ENCODE results near the gene DNER.
"Not testable (repeated sequence)": the region's sequence is repeated elsewhere in the genome, so short reads cannot be mapped to it uniquely, and the experiment has no call there.

Gene DNER

DNA sequence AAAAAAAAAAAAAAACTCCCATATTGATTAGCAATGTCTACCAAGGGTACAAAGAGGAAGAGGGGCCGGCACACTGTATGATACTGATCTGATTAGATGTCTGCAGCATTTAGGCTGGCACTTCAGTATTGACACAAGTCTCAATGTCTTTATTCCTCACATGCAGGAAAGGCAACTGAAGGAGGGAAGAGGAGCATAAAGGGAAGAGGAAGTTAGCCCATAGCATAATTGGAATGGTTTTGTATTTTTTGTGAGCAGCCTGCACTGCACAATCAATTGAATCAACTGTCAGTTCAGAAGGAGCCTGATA, 79.0 kb downstream of the DNER start:
- TF ChIP-seq POLR2A (IDR thresholded peaks at IDR 0.05; ENCODE audit: low read depth, low read length) = no peak
- no peak for FAIRE-seq
- no peak for DNase-seq (ENCODE audit: insufficient read length, low spot score)

DNA sequence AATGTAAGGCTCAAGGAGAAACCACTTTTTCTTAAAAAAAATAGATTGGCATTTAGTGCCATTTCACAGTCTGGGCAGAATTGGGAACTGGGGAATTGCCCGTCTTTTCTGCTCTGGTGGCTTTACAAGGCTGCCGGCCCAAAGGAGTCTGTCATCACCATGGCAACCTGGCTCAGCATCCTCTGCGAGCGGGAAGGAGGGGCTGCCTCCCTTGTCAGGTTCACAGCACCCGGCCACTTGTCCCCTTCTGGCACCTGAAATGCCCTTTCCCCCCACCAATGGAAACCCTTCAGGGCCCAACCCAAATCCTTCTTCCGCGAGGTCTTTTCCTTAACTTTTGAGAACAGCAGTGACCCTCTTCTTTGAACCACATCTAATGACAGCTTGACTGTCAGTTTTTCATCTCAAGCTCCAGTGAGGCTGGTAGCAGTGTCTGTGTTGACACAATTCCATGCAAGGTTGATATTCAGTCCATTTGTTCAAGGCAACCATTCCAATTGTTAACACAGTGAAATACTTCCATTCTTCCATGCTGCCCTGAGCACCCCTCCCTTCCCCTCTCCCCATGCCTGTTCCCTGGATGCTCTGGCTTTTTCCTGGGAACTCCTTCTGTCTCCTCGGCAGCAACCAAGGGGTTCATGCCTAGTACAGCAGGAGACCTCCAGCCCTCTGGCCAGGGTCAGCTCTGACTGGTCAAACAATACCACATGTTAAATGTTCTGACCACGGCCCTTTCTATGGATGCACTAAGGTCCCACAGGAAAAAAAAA, 79.6 kb downstream of the DNER start:
- no peak for TF ChIP-seq POLR2A (IDR thresholded peaks at IDR 0.05; ENCODE audit: low read depth, low read length)
- no peak for DNase-seq (ENCODE audit: insufficient read length, low spot score)
- no peak for FAIRE-seq

GRCh38 chr2:229633556-229633955, 80.8 kb downstream of the DNER start:
- FAIRE-seq (no peak), DNase-seq (ENCODE audit: insufficient read length, low spot score) (no peak)
- TF ChIP-seq POLR2A (IDR thresholded peaks at IDR 0.05; ENCODE audit: low read depth, low read length) = no peak

DNA sequence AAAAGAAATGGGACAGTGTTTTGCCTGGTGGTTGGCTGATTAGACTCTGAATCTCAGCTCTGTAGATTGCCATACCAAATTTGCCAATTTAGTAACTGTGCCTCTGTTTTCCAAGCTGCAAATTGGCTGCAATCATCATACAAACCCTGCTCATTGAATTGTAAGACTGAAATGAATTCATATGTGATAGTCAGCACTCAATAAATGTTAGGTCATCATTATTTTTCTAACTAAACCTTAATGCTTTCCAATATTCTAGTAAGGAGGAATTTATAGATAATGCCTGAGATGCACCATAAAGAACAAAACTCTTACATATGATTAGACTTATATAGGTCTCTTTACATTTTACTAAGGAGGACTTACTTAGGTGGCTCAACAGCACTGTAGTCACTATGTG, 85.3 kb downstream of the DNER start:
- DNase-seq (ENCODE audit: insufficient read length, low spot score) (no peak), FAIRE-seq (no peak)
- no peak for TF ChIP-seq POLR2A (IDR thresholded peaks at IDR 0.05; ENCODE audit: low read depth, low read length)

GRCh38 chr2:229627728-229628127, 86.6 kb downstream of the DNER start:
- FAIRE-seq (peak; percentile 20), DNase-seq (ENCODE audit: insufficient read length, low spot score) (no peak)
- no peak for TF ChIP-seq POLR2A (IDR thresholded peaks at IDR 0.05; ENCODE audit: low read depth, low read length)

DNA sequence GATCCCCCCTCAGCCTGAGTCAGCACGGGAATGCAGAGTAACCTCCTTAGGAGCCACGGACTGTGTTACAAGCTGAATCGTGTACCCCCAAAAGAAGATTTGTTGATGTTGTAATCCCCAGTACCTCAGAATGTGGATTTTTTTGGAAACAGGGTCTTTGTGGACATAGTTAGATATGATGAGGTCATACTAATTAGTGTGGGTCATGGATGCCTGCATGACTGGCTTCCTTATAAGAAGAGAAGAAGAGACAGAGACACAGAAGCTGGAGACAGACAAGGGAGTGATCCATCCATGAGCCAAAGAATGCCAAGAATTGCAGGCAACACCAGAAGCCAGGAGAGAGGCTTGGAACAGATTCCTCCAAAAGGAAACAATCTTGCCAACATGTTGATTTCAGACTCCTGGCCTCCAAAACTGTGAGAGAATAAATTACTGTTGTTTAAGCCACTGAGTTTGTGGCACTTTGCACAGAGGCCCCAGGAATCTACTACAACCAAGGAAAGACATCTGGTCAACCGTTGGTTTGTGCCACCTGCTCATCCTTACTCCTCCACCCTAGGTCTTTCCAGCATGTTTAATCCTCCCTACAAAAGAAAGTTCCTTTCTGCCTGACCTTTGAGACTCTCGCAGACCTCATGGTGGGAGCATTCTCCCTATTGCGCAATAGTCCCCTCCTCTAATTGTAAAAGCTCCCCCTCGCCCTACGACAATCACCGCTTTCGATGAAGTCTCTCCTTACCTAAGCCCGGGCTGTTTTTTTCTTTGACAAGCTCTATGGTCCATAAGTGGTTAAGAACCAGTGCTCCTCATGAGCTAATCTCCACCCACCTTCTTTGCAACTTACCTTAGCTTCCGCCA, 91.6 kb downstream of the DNER start:
- TF ChIP-seq POLR2A (IDR thresholded peaks at IDR 0.05; ENCODE audit: low read depth, low read length) = no peak
- FAIRE-seq = peak; percentile 15
- no peak for DNase-seq (ENCODE audit: insufficient read length, low spot score)

DNA sequence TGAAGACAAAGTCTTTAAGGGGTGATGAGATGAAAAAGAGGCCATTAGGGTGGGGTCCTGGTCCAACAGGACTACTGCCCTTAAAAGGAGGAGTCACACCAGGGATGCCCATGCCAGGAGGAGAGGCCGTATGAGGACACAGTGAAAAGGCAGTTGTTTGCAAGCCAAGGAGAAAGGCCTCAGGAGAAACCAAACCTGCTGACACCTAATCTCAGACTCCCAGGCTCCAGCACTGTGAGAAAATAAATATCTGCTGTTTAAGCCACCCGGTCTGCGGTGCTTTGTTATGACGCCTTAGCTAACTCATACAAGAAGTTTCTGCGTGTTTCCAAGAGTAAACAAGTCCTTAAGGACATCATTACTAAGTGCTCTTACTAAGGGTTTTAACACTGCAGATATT, 93.6 kb downstream of the DNER start:
- no peak for FAIRE-seq
- DNase-seq (ENCODE audit: insufficient read length, low spot score) = no peak
- TF ChIP-seq POLR2A (IDR thresholded peaks at IDR 0.05; ENCODE audit: low read depth, low read length) = no peak

GRCh38 chr2:229620289-229620688, 94.1 kb downstream of the DNER start:
- FAIRE-seq (no peak), DNase-seq (ENCODE audit: insufficient read length, low spot score) (no peak)
- TF ChIP-seq POLR2A (IDR thresholded peaks at IDR 0.05; ENCODE audit: low read depth, low read length) = no peak

- FAIRE-seq = no peak
- no peak for DNase-seq (ENCODE audit: insufficient read length, low spot score)
These were observed 97.9 kb downstream of the DNER start for GRCh38 chr2:229616433-229616832.

GRCh38 chr2:229614021-229614420, 100.3 kb downstream of the DNER start:
- DNase-seq (ENCODE audit: insufficient read length, low spot score); FAIRE-seq: not testable (repeated sequence)

More at GRCh38 chr2:229616433-229616832, 97.9 kb downstream of the DNER start:
- no peak for TF ChIP-seq POLR2A (IDR thresholded peaks at IDR 0.05; ENCODE audit: low read depth, low read length)

DNA sequence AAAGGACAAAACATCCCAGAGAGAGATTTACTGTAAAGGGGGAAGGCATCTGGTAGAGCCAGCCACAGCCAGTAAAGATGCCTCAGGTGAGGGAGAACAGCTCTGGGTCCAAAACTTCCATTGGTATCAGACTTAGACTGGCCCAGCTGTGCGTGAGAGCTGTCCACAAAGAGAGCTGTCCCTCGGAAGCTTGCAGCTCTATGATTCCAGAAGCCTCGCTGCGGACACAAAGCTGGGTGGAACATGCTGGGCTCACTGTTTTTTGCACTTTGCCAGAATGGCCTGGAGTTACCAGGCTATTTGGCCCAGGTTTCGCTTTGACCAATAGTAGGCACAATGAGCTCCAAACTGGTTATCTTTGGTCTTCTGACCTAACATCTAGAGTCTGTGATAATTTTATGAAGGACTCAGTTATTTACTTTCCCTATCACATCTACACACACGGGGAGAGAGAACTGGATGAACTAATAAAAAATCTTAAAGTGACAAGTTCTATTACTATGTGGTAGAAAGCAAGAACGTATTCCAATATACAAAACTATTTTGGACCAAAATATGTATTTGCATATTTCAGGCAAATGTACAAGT, 101.9 kb downstream of the DNER start:
- TF ChIP-seq POLR2A (IDR thresholded peaks at IDR 0.05; ENCODE audit: low read depth, low read length) = no peak
- no peak for FAIRE-seq
- no peak for DNase-seq (ENCODE audit: insufficient read length, low spot score)

- no peak for TF ChIP-seq POLR2A (IDR thresholded peaks at IDR 0.05; ENCODE audit: low read depth, low read length)
- FAIRE-seq (no peak), DNase-seq (ENCODE audit: insufficient read length, low spot score) (no peak)
These were observed 103.0 kb downstream of the DNER start for GRCh38 chr2:229611360-229611759.

- no peak for TF ChIP-seq POLR2A (IDR thresholded peaks at IDR 0.05; ENCODE audit: low read depth, low read length)
- no peak for FAIRE-seq
- DNase-seq (ENCODE audit: insufficient read length, low spot score) = no peak
These were observed 103.5 kb downstream of the DNER start for GRCh38 chr2:229610872-229611271.

DNA sequence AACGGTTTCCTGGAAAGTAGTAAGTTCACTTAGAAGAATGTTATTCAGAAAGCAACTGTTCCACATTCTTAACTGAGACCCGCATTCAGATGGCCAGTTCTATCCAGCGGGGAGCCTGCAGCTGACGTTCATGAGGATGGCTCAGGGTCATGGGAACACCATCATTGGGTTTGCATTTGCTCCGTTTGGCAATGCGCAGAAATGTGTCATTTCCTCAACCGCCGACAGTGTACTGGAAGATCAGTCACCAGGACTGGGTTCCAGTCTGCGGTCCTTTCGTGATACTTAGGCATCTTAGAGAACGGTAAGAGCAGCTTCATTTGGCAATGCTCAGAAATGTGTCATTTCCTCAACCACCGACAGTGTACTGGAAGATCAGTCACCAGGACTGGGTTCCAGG, 104.0 kb downstream of the DNER start:
- no peak for TF ChIP-seq POLR2A (IDR thresholded peaks at IDR 0.05; ENCODE audit: low read depth, low read length)
- peak; percentile 100 for FAIRE-seq
- peak; percentile 72 for DNase-seq (ENCODE audit: insufficient read length, low spot score)

Measured in H54 (cell line).